IMR-90 (cell line): ENCODE measurements around the gene ISG15. TPM values are rescaled to one million over a fixed set of nuclear protein-coding genes. Genes with fewer than 3 reads are reported as not detected.

Experiments
- ATAC-seq: fragments of 200-7000 bp; cut with Tn5 transposase; 2 replicates; pipeline ENCODE4 v1.9.1; 2020; ENCODE audit warnings: low read depth, mild to moderate bottlenecking, moderate library complexity
- BruUV-seq: library from RNA; stranded (reverse); fragments of 400-500 nt; replicated peaks from 2 replicates; lab custom pipeline; 2021; lab: Mats Ljungman, UMichigan
- CTCF ChIA-PET: fragments of 300-600 bp; formaldehyde crosslinking; extraction: SDS; loops from one replicate; lab custom pipeline; 2021; ENCODE audit warnings: antibody characterized with exemption; lab: Yijun Ruan, JAX
- POLR2A ChIA-PET: fragments of 300-600 bp; sonication (Branson Sonifier 250); formaldehyde crosslinking; loops from one replicate; lab custom pipeline; 2022; ENCODE audit warnings: antibody characterized with exemption; ENCODE audit not compliant: unreplicated experiment; lab: Charles Lee
- DNase-seq: peaks from one replicate; pipeline ENCODE4 v3.0.0; 2013
- H2AFZ ChIP-seq: replicated peaks from 2 replicates; pipeline ENCODE3; 2013; ENCODE audit warnings: low read length, mild to moderate bottlenecking; ENCODE audit not compliant: poor library complexity
- H2AK5ac ChIP-seq: 2 replicates; pipeline ENCODE4 v1.6.1; 2013; ENCODE audit warnings: low read depth, low read length, inconsistent platforms
- H2AK9ac ChIP-seq: replicated peaks from 2 replicates; pipeline ENCODE3; 2013; ENCODE audit warnings: mild to moderate bottlenecking, low read depth, low read length, moderate library complexity; ENCODE audit not compliant: poor library complexity
- H2BK120ac ChIP-seq: 2 replicates; pipeline ENCODE4 v1.6.1; 2013; ENCODE audit warnings: low read depth, low read length, inconsistent platforms
- H2BK15ac ChIP-seq: 3 replicates; pipeline ENCODE4 v1.6.1; 2013; ENCODE audit warnings: low read depth, low read length, inconsistent platforms
- H2BK20ac ChIP-seq: 2 replicates; pipeline ENCODE4 v1.6.1; 2013; ENCODE audit warnings: low read depth, mild to moderate bottlenecking, inconsistent platforms, low read length, moderate library complexity
- H2BK5ac ChIP-seq: 2 replicates; pipeline ENCODE4 v1.6.1; 2013; ENCODE audit warnings: mild to moderate bottlenecking, low read depth, low read length, inconsistent platforms; ENCODE audit not compliant: poor library complexity, severe bottlenecking
- H3K14ac ChIP-seq: replicated peaks from 2 replicates; pipeline ENCODE4 v1.6.1; 2013; ENCODE audit warnings: low read depth, low read length, inconsistent platforms
- H3K18ac ChIP-seq: 2 replicates; pipeline ENCODE4 v1.6.1; 2013; ENCODE audit warnings: low read depth, low read length, control low read depth
- H3K23ac ChIP-seq: 2 replicates; pipeline ENCODE4 v1.6.1; 2013; ENCODE audit warnings: low read depth, low read length, inconsistent platforms
- H3K27ac ChIP-seq: 2 replicates; pipeline ENCODE4 v1.5.1; 2013; ENCODE audit warnings: mild to moderate bottlenecking, control low read depth, low read length; ENCODE audit not compliant: insufficient read depth
- H3K27me3 ChIP-seq: 2 replicates; pipeline ENCODE4 v1.6.1; 2013; ENCODE audit warnings: low read length; ENCODE audit not compliant: control insufficient read depth, insufficient read depth
- H3K36me3 ChIP-seq: 2 replicates; pipeline ENCODE4 v1.6.1; 2013; ENCODE audit warnings: low read length, mixed read lengths; ENCODE audit not compliant: control insufficient read depth, insufficient read depth
- H3K4ac ChIP-seq: 2 replicates; pipeline ENCODE4 v1.6.1; 2013; ENCODE audit warnings: low read depth, low read length, inconsistent platforms
- H3K4me1 ChIP-seq: 2 replicates; pipeline ENCODE4 v1.6.1; 2013; ENCODE audit warnings: low read length, mixed read lengths; ENCODE audit not compliant: control insufficient read depth, insufficient read depth
- H3K4me2 ChIP-seq: 2 replicates; pipeline ENCODE4 v1.6.1; 2013; ENCODE audit warnings: low read depth, mild to moderate bottlenecking, control low read depth, low read length, moderate library complexity
- H3K4me3 ChIP-seq: 2 replicates; pipeline ENCODE4 v1.5.1; 2013; ENCODE audit warnings: low read depth, mild to moderate bottlenecking, control low read depth, low read length, moderate library complexity; ENCODE audit not compliant: insufficient read depth
- H3K56ac ChIP-seq: 2 replicates; pipeline ENCODE4 v1.6.1; 2013; ENCODE audit warnings: low read length, inconsistent platforms; ENCODE audit not compliant: insufficient read depth; ENCODE audit errors: extremely low read depth
- H3K79me1 ChIP-seq, 2 experiments: 2 replicates each; pipeline ENCODE4 v1.6.1; 2013; ENCODE audit warnings: low read length in 2 of 2, inconsistent platforms in 1 of 2, low read depth in 1 of 2
- H3K9ac ChIP-seq: 2 replicates; pipeline ENCODE4 v1.6.1; 2013; ENCODE audit warnings: low read depth, low read length, control low read depth
- H3K9me1 ChIP-seq: 2 replicates; pipeline ENCODE4 v1.6.1; 2013; ENCODE audit warnings: low read length, inconsistent platforms; ENCODE audit not compliant: insufficient read depth
- H3K9me3 ChIP-seq: 2 replicates; pipeline ENCODE4 v1.6.1; 2013; ENCODE audit warnings: low read length; ENCODE audit not compliant: control insufficient read depth, insufficient read depth
- H4K20me1 ChIP-seq: 2 replicates; pipeline ENCODE4 v1.6.1; 2013; ENCODE audit warnings: low read length, inconsistent platforms; ENCODE audit not compliant: insufficient read depth
- H4K5ac ChIP-seq: 2 replicates; pipeline ENCODE4 v1.6.1; 2013; ENCODE audit warnings: mild to moderate bottlenecking, low read depth, low read length, control low read depth
- H4K8ac ChIP-seq, 2 experiments: 2 replicates each; pipeline ENCODE4 v1.6.1; 2013; ENCODE audit warnings: low read depth in 2 of 2, low read length in 2 of 2, control low read depth in 1 of 2, inconsistent platforms in 1 of 2
- H4K91ac ChIP-seq: 2 replicates; pipeline ENCODE4 v1.6.1; 2013; ENCODE audit warnings: low read depth, low read length, inconsistent platforms; ENCODE audit not compliant: insufficient read depth
- POLR2A ChIP-seq: IDR thresholded peaks from 2 replicates; pipeline ENCODE4 v1.6.1; 2012; ENCODE audit warnings: mild to moderate bottlenecking, low read depth, low read length
- WGBS, 2 experiments: methylation state at CpG; one replicate each; pipeline versions ENCODE4 v1.1.5 to v1.1.7; 2013; ENCODE audit warnings: missing lambda C conversion rate in 2 of 2; ENCODE audit not compliant: insufficient read length in 1 of 2; ENCODE audit errors: extremely low coverage in 2 of 2; 5-methylcytosine and 5-hydroxymethylcytosine counted together
- dilution Hi-C: fragments of 300-500 bp; cut with HindIII; formaldehyde crosslinking; loops from one replicate; pipeline ENCODE4 v1.14.3; 2018; ENCODE audit warnings: low sequenced_read_pairs; ENCODE audit not compliant: unreplicated experiment
- in situ Hi-C: fragments of 300-500 bp; cut with MboI; formaldehyde crosslinking; loops from 3 replicates; pipeline ENCODE4 v1.14.3; 2019; ENCODE audit warnings: low sequenced_read_pairs, inconsistent platforms, mixed read lengths
- intact Hi-C: fragments of 100-400 bp; cut with micrococcal nuclease; formaldehyde crosslinking; loops from 2 replicates; pipeline ENCODE4 v1.10.0; 2022
- polyA plus RNA-seq, 3 experiments: library from polyadenylated mRNA; depleted of rRNA; stranded (reverse); fragments of >200 nt; gene quantifications; 2 replicates each; pipeline ENCODE4 v1.2.3, GENCODE V29; 2012; ENCODE audit warnings: low replicate concordance in 1 of 3
- total RNA-seq: library from RNA; depleted of rRNA; stranded (reverse); fragments of >200 nt; gene quantifications from 2 replicates; pipeline ENCODE4 v1.2.3, GENCODE V29; 2012

ISG15 gene
- total and polyA plus RNA-seq, 2 of the 4 experiments (the other 2 are of a cell fraction), result 99.1 to 105 TPM

- Histone ChIP-seq H3K79me1 (0 out of 4 replicates have a peak, but pooled peaks cover 0 to under 1% of the 10 kb centered on the region in 2 experiments), H3K27ac (no peak overlapping the region), H3K4me2 (peak overlapping the region; percentile 63), H3K4me3 (0 out of 2 replicates have a peak overlapping the region, but pooled peaks have one; percentile 83), H4K8ac (no peak overlapping the region), H3K18ac (no peak overlapping the region), H4K5ac (no peak overlapping the region), H3K4me1 (peaks cover 2% of the 10 kb centered on the region), H3K9me3 (no peaks in the 10 kb centered on the region), H2AFZ (peak overlapping the region; percentile 94), H3K14ac (no peak overlapping the region), H3K9ac (no peak overlapping the region), H2BK15ac (no peak overlapping the region), H3K36me3 (peaks cover 22% of the 10 kb centered on the region), H3K23ac (no peak overlapping the region), H4K91ac (no peak overlapping the region), H3K27me3 (peaks cover 4% of the 10 kb centered on the region; the same call in 1 of the 2 replicates), H2AK5ac (peak overlapping the region; percentile 8; the same call in 1 of the 2 replicates), H2BK120ac (no peak overlapping the region), H2BK20ac (no peak overlapping the region), H2BK5ac (no peak overlapping the region), H3K4ac (peak overlapping the region; percentile 2; the same call in 1 of the 2 replicates), H4K20me1 (peaks cover 6% of the 10 kb centered on the region), H3K56ac (no peak overlapping the region), H2AK9ac (peak overlapping the region; percentile 67), H3K9me1 (no peaks in the 10 kb centered on the region)
- in situ Hi-C loops, result no loop called here
- no peak for TF ChIP-seq POLR2A
- ATAC-seq, result no peak
- CTCF ChIA-PET, result interaction anchor here (1.4 kb wide), 1 partner anchor 19 kb away, joined by 3 read pairs; no protein-coding TSS in a partner anchor
- POLR2A ChIA-PET, result no interaction called here
- intact Hi-C loops, result loop anchor here (5.0 kb wide), 1 partner anchor 56 kb away; the partner anchor contains the start of gene HES4
- WGBS, 2 experiments, result 25% methylated on average over 16 of the region's 24 CpGs; no CpG with 5 or more reads in 1 of the 2 experiments
- dilution Hi-C loops, result no loop called here
- no peak for DNase-seq
- BruUV-seq, result no TSS peak
Measured at GRCh38 chr1:1058088-1058905, 45.0 kb downstream of the ISG15 start.
